MM.1S (cell line): ENCODE data around the gene SNX8.

Experiments used
- DNase-seq: peaks from one replicate; pipeline ENCODE4 v3.0.0-alpha.2; 2015
- H2AFZ ChIP-seq: fragments of 300-600 bp; sonication (generic); 2 replicates; pipeline ENCODE4 v1.6.0; 2016; ENCODE audit warnings: antibody characterized with exemption, low read length
- H3F3A ChIP-seq: fragments of 300-600 bp; sonication (generic); 2 replicates; pipeline ENCODE4 v1.6.1; 2016; ENCODE audit warnings: mild to moderate bottlenecking, antibody characterized with exemption, low read length, moderate library complexity, mixed read lengths; ENCODE audit not compliant: insufficient read depth
- H3K27ac ChIP-seq: fragments of 300-600 bp; sonication (generic); 2 replicates; pipeline ENCODE4 v1.5.1; 2016; ENCODE audit warnings: mild to moderate bottlenecking, low read length
- H3K27me3 ChIP-seq: fragments of 300-600 bp; sonication (generic); replicated peaks from 2 replicates; pipeline ENCODE4 v1.6.0; 2016; ENCODE audit warnings: low read length; ENCODE audit not compliant: insufficient read depth
- H3K36me3 ChIP-seq: fragments of 300-600 bp; sonication (generic); replicated peaks from 2 replicates; pipeline ENCODE4 v1.6.1; 2016; ENCODE audit warnings: mild to moderate bottlenecking, low read length, mixed read lengths; ENCODE audit not compliant: insufficient read depth
- H3K4me1 ChIP-seq: fragments of 300-600 bp; sonication (generic); 2 replicates; pipeline ENCODE4 v1.6.1; 2016; ENCODE audit warnings: low read length, mixed read lengths
- H3K4me2 ChIP-seq: fragments of 300-600 bp; sonication (generic); 2 replicates; pipeline ENCODE4 v1.6.0; 2016; ENCODE audit warnings: low read depth, low read length
- H3K4me3 ChIP-seq: fragments of 300-600 bp; sonication (generic); 2 replicates; pipeline ENCODE4 v1.5.1; 2016; ENCODE audit warnings: low read length, mixed read lengths
- H3K79me2 ChIP-seq: fragments of 300-600 bp; sonication (generic); 2 replicates; pipeline ENCODE4 v1.6.1; 2016; ENCODE audit warnings: mixed run types, low read length, mixed read lengths
- H3K9ac ChIP-seq: fragments of 300-600 bp; sonication (generic); 2 replicates; pipeline ENCODE4 v1.6.1; 2016; ENCODE audit warnings: low read length, mixed read lengths
- H3K9me2 ChIP-seq: fragments of 300-600 bp; sonication (generic); replicated peaks from 2 replicates; pipeline ENCODE4 v1.6.1; 2016; ENCODE audit warnings: mild to moderate bottlenecking, low read length, mixed read lengths; ENCODE audit not compliant: insufficient read depth
- H3K9me3 ChIP-seq: fragments of 300-600 bp; sonication (generic); replicated peaks from 2 replicates; pipeline ENCODE4 v1.6.1; 2016; ENCODE audit warnings: mild to moderate bottlenecking, low read length, mixed read lengths; ENCODE audit not compliant: insufficient read depth
- H4K20me1 ChIP-seq: fragments of 300-600 bp; sonication (generic); 2 replicates; pipeline ENCODE4 v1.6.1; 2016; ENCODE audit warnings: mild to moderate bottlenecking, low read length, moderate library complexity, mixed read lengths; ENCODE audit not compliant: insufficient read depth
- CTCF ChIP-seq: fragments of 300-600 bp; sonication (generic); IDR thresholded peaks from 2 replicates; pipeline ENCODE4 v1.5.1; 2016; ENCODE audit warnings: antibody characterized with exemption, low read length, mixed read lengths
- EZH2 ChIP-seq: fragments of 300-600 bp; sonication (generic); optimal IDR thresholded peaks from 2 replicates; pipeline ENCODE3; 2017; ENCODE audit warnings: low read depth, mild to moderate bottlenecking, antibody characterized with exemption, low read length, mixed read lengths
- EZH2phosphoT487 ChIP-seq: fragments of 300-600 bp; sonication (generic); IDR thresholded peaks from 2 replicates; pipeline ENCODE4 v1.6.1; 2018; ENCODE audit warnings: antibody characterized with exemption, low read length

Gene SNX8

GRCh38 chr7:2211259-2211880 is 102.9 kb downstream of the SNX8 start:
- Histone ChIP-seq H3K36me3 (no peaks in the 10 kb centered on the region), H2AFZ (no peak overlapping the region), H3K9ac (no peak overlapping the region), H3K4me1 (no peaks in the 10 kb centered on the region), H3K9me3 (no peaks in the 10 kb centered on the region), H3K27me3 (no peaks in the 10 kb centered on the region), H3K27ac (no peak overlapping the region), H3K79me2 (no peaks in the 10 kb centered on the region), H3F3A (no peaks in the 10 kb centered on the region), H4K20me1 (no peaks in the 10 kb centered on the region), H3K4me2 (no peak overlapping the region), H3K9me2 (no peaks in the 10 kb centered on the region), H3K4me3 (no peak overlapping the region)
- DNase-seq, result no peak
- TF ChIP-seq EZH2phosphoT487, result no peak
- no peak for TF ChIP-seq CTCF
- TF ChIP-seq EZH2, result no peak

GRCh38 chr7:2210551-2211258 is 103.5 kb downstream of the SNX8 start:
- Histone ChIP-seq H3K9me3 (no peaks in the 10 kb centered on the region), H3F3A (no peaks in the 10 kb centered on the region), H3K4me3 (no peak overlapping the region), H4K20me1 (no peaks in the 10 kb centered on the region), H3K9ac (no peak overlapping the region), H3K9me2 (no peaks in the 10 kb centered on the region), H2AFZ (no peak overlapping the region), H3K4me2 (no peak overlapping the region), H3K27me3 (no peaks in the 10 kb centered on the region), H3K36me3 (no peaks in the 10 kb centered on the region), H3K4me1 (no peaks in the 10 kb centered on the region), H3K79me2 (no peaks in the 10 kb centered on the region), H3K27ac (no peak overlapping the region)
- DNase-seq, result no peak
- TF ChIP-seq CTCF, result no peak
- no peak for TF ChIP-seq EZH2phosphoT487
- no peak for TF ChIP-seq EZH2

- H3K4me1 ChIP-seq, result no peaks in the 10 kb centered on the region
- H3K9me2 ChIP-seq, result no peaks in the 10 kb centered on the region
- no peak overlapping the region for H2AFZ ChIP-seq
- H3K4me3 ChIP-seq, result no peak overlapping the region
- no peak overlapping the region for H3K9ac ChIP-seq
- H3K79me2 ChIP-seq, result no peaks in the 10 kb centered on the region
- TF ChIP-seq EZH2 (no peak), CTCF (no peak), EZH2phosphoT487 (no peak)
- DNase-seq, result no peak
- no peaks in the 10 kb centered on the region for H3K27me3 ChIP-seq
- no peaks in the 10 kb centered on the region for H3K36me3 ChIP-seq
- H3K27ac ChIP-seq, result no peak overlapping the region
- H3F3A ChIP-seq, result no peaks in the 10 kb centered on the region
- H4K20me1 ChIP-seq, result no peaks in the 10 kb centered on the region
- H3K4me2 ChIP-seq, result no peak overlapping the region
- no peaks in the 10 kb centered on the region for H3K9me3 ChIP-seq
These were observed 104.3 kb downstream of the SNX8 start for GRCh38 chr7:2209961-2210323.
